Chondrocyte (in vitro differentiated cells): Measurements from ENCODE around the gene RBM23. TPM values are rescaled to one million over a fixed set of nuclear protein-coding genes. Genes with fewer than 3 reads are reported as not detected.

Experiments used
- DNase-seq: peaks from one replicate; pipeline ENCODE4 v3.0.0; 2021; ENCODE audit warnings: mixed read lengths, low spot score
- H3K27ac Mint-ChIP-seq: one replicate; pipeline ENCODE4 v1.8.0; 2021; ENCODE audit warnings: mild to moderate bottlenecking, moderate library complexity, mixed read lengths; ENCODE audit not compliant: unreplicated experiment
- H3K27me3 Mint-ChIP-seq: 2 replicates; pipeline ENCODE4 v1.8.0; 2021; ENCODE audit warnings: low read depth, mixed read lengths
- H3K36me3 Mint-ChIP-seq: 2 replicates; pipeline ENCODE4 v1.8.0; 2021; ENCODE audit warnings: low read depth, mixed read lengths
- H3K4me1 Mint-ChIP-seq: 2 replicates; pipeline ENCODE4 v1.8.0; 2021; ENCODE audit warnings: low read depth, mild to moderate bottlenecking, mixed read lengths
- H3K4me3 Mint-ChIP-seq: one replicate; pipeline ENCODE4 v1.8.0; 2021; ENCODE audit warnings: mild to moderate bottlenecking, moderate library complexity, mixed read lengths; ENCODE audit not compliant: unreplicated experiment
- H3K9me3 Mint-ChIP-seq: 2 replicates; pipeline ENCODE4 v1.8.0; 2021; ENCODE audit warnings: low read depth, mixed read lengths
- total RNA-seq: library from RNA; stranded (reverse); gene quantifications from 3 replicates; pipeline ENCODE4 v1.2.1, GENCODE V29; 2021
- TF ChIP-seq, protein P1 (sequence below): fragments of 200-600 bp; sonication (generic); IDR thresholded peaks from 2 replicates; pipeline ENCODE4 v1.5.0; 2021; ENCODE audit warnings: antibody characterized with exemption, mild to moderate bottlenecking, moderate library complexity

RBM23 gene
- total RNA-seq, 1 donor from 2014 or later, result 53.1 TPM

GRCh38 chr14:22910916-22911315 lies 8.0 kb downstream of the RBM23 start:
- TF ChIP-seq, protein P1, sequence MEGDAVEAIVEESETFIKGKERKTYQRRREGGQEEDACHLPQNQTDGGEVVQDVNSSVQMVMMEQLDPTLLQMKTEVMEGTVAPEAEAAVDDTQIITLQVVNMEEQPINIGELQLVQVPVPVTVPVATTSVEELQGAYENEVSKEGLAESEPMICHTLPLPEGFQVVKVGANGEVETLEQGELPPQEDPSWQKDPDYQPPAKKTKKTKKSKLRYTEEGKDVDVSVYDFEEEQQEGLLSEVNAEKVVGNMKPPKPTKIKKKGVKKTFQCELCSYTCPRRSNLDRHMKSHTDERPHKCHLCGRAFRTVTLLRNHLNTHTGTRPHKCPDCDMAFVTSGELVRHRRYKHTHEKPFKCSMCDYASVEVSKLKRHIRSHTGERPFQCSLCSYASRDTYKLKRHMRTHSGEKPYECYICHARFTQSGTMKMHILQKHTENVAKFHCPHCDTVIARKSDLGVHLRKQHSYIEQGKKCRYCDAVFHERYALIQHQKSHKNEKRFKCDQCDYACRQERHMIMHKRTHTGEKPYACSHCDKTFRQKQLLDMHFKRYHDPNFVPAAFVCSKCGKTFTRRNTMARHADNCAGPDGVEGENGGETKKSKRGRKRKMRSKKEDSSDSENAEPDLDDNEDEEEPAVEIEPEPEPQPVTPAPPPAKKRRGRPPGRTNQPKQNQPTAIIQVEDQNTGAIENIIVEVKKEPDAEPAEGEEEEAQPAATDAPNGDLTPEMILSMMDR, result no peak
- H3K4me1 Mint-ChIP-seq, result peaks cover 4% of the 10 kb centered on the region
- H3K4me3 Mint-ChIP-seq, result no peak overlapping the region
- H3K27ac Mint-ChIP-seq, result no peak overlapping the region
- DNase-seq, result no peak
- no peaks in the 10 kb centered on the region for H3K9me3 Mint-ChIP-seq
- H3K36me3 Mint-ChIP-seq, result peaks cover 17% of the 10 kb centered on the region
- H3K27me3 Mint-ChIP-seq, result no peaks in the 10 kb centered on the region

DNA sequence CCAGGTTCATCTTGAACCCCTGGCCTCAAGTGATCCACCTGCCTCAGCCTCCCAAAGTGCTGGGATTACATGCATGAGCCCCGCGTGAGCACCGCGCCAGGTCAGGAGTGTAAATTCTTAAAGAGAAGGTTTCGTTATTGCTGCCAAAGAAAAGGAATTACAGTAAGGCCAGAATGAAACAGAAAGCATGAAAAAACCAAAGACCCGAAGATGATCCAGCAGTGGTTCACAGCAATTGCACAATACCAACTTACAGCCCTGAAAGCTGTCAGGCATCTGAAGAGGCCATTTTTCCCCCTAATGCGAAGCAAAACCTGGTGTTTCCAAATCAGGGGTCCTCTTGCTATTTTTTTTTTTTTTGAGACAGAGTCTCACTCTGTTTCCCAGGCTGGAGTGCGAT lies 10.3 kb downstream of the RBM23 start:
- Mint-ChIP-seq H3K4me3 (no peak overlapping the region), H3K36me3 (peaks cover 33% of the 10 kb centered on the region), H3K27ac (no peak overlapping the region), H3K4me1 (peaks cover 4% of the 10 kb centered on the region), H3K9me3 (no peaks in the 10 kb centered on the region), H3K27me3 (no peaks in the 10 kb centered on the region)
- DNase-seq, result no peak
- TF ChIP-seq, protein P1, result no peak

DNA sequence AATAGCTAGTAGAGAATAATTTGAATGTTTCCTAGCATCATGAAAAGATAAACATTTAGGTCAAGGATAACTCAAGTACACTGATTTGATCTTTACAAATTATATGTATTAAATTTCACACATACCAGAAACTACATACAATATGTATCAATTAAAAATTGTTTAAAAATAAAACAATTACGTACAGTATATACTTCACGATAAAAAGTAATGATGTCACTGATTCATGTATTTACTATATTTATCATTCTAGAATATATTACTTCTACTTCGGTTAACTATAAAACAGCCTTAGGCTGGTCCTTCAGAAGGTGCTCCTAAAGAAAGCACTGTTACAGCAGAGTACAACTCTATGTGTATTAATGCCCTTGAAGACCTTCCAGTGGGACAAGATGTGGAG lies 11.5 kb downstream of the RBM23 start:
- Mint-ChIP-seq H3K27me3 (no peaks in the 10 kb centered on the region), H3K9me3 (no peaks in the 10 kb centered on the region), H3K27ac (no peak overlapping the region), H3K4me1 (peaks cover 3% of the 10 kb centered on the region), H3K4me3 (no peak overlapping the region), H3K36me3 (peaks cover 37% of the 10 kb centered on the region)
- DNase-seq, result no peak
- TF ChIP-seq, protein P1, result no peak

GRCh38 chr14:22906073-22906472 lies 12.9 kb downstream of the RBM23 start:
- Mint-ChIP-seq H3K9me3 (no peaks in the 10 kb centered on the region), H3K36me3 (peaks cover 44% of the 10 kb centered on the region), H3K27me3 (no peaks in the 10 kb centered on the region), H3K4me1 (no peaks in the 10 kb centered on the region), H3K4me3 (no peak overlapping the region), H3K27ac (no peak overlapping the region)
- DNase-seq, result no peak
- TF ChIP-seq, protein P1, result no peak

DNA sequence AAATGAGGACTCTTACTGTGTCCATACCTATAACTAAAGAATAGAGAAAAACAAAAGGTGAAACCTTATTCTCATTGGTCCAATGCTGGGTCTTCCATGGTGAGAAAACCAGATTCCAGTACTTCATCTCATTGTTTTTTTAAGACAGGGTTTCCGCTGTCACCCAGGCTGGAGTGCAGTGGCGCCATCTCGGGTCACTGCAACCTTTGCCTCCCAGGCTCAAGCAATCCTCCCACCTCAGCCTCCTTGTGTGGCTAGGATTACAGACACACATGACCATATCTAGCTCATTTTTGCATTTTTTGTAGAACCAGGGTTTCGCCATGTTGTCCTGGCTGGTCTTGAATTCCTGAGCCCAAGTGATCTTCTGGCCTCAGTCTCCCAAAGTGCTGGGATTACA lies 13.3 kb downstream of the RBM23 start:
- peaks cover 45% of the 10 kb centered on the region for H3K36me3 Mint-ChIP-seq
- TF ChIP-seq, protein P1, result no peak
- no peak overlapping the region for H3K27ac Mint-ChIP-seq
- no peaks in the 10 kb centered on the region for H3K27me3 Mint-ChIP-seq
- H3K4me3 Mint-ChIP-seq, result no peak overlapping the region
- no peaks in the 10 kb centered on the region for H3K4me1 Mint-ChIP-seq
- no peaks in the 10 kb centered on the region for H3K9me3 Mint-ChIP-seq
- no peak for DNase-seq
